GM19035 (cell line): ENCODE data around the gene YTHDF2.

Experiments
- ATAC-seq: cut with Tn5 transposase; IDR thresholded peaks from one replicate; pipeline ENCODE4 v1.9.1; 2021; ENCODE audit not compliant: unreplicated experiment

The YTHDF2 gene

GRCh38 chr1:28796352-28797211 is 59.8 kb downstream of the YTHDF2 start:
- ATAC-seq: no peak

DNA sequence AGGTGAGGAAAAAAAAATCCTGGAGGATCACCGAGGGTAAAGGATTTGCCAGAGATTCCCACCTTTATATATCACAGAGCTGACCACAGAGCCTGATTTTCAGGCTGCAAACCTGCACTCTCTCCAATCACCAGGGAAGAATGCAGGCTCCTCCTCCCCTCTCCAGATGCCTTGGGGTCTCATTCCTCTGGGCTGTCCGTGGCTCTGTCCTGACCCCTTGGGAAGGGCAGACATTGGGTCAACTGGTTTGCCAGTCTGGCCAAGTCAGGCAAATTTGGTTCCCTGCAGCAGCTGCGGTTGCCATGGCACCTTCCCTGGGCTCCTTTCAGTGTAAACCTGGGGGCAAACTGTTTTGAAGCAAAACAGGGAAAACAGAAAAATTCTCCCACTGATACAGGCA is 63.6 kb downstream of the YTHDF2 start:
- ATAC-seq: no peak

DNA sequence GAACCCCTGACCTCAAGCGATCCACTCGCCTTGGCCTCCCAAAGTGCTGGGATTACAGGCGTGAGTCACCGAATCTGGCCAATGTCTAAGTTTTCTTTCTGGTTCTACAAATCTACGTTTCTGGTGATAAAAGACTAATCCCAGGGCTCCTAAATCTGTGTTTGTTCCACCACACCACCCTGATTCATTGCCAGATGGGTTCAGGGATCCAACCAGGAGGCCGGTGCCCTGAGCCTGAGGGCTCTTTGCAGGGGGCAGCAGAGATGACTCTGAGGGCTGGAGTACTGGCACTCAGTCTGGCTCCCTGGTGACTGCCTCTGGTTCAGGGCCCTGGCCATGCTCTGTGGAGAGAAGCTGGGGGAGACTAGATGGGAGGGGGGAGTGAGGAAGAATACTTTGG is 64.7 kb downstream of the YTHDF2 start:
- no peak for ATAC-seq

DNA sequence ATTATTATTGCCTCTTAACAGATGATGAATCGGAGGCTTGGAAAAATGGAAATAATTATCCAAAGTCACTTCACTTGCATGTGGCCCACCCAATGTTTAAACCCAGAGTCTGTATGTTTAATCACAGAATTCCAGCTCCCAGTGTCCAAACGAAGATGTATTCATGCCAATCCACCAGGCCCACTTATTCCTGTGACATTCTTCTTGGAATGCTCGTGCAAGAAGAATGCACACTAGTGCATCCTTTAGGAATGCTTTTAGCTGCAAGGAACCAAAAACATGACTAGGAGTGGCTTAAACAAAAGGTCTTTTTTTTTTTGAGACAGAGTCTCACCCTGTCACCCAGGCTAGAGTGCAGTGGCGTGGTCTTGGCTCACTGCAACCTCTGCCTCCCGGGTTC is 66.3 kb downstream of the YTHDF2 start:
- no peak for ATAC-seq

GRCh38 chr1:28803662-28804061 is 66.9 kb downstream of the YTHDF2 start:
- ATAC-seq: no peak

- ATAC-seq: no peak
Observed at GRCh38 chr1:28804071-28804470, 67.3 kb downstream of the YTHDF2 start.

DNA sequence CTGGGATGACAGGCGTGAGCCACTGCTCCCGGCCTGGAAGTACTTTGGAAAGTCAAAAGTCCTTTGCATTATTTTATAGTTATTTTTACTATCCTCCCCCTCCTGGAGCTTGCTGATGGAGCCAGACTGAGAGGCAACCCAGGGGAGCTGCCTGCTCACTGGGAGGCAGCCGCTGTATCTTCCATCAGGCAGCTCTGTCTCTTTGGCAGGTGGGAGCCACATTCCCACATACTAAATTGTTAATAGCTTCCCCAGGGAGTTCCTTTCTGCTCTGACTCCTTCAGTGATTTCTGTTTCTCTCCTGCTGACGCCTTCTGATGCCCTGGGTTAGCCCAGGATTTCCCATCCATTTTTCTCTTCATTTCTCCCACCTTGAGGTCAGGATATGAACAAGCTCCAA is 70.3 kb downstream of the YTHDF2 start:
- ATAC-seq: no peak

DNA sequence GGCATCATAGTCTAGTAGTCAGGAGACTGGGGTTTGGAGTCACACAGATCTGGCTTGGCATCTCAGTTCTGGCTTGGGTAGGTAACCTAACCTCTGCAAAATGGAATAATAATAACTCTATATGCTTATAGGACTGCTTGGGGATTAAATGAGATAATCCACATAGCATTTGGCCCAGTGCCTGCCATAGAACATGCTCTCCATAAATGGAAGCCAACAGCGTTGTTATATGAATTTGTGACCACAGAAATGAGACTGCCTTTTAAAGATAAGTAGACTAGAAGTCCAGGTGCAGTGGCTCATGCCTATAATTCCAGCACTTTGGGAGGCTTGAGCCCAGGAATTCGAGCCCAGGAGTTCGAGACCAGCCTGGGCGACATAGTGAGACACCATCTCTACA is 71.2 kb downstream of the YTHDF2 start:
- no peak for ATAC-seq

- no peak for ATAC-seq
Observed at GRCh38 chr1:28811369-28811765, 74.6 kb downstream of the YTHDF2 start.

DNA sequence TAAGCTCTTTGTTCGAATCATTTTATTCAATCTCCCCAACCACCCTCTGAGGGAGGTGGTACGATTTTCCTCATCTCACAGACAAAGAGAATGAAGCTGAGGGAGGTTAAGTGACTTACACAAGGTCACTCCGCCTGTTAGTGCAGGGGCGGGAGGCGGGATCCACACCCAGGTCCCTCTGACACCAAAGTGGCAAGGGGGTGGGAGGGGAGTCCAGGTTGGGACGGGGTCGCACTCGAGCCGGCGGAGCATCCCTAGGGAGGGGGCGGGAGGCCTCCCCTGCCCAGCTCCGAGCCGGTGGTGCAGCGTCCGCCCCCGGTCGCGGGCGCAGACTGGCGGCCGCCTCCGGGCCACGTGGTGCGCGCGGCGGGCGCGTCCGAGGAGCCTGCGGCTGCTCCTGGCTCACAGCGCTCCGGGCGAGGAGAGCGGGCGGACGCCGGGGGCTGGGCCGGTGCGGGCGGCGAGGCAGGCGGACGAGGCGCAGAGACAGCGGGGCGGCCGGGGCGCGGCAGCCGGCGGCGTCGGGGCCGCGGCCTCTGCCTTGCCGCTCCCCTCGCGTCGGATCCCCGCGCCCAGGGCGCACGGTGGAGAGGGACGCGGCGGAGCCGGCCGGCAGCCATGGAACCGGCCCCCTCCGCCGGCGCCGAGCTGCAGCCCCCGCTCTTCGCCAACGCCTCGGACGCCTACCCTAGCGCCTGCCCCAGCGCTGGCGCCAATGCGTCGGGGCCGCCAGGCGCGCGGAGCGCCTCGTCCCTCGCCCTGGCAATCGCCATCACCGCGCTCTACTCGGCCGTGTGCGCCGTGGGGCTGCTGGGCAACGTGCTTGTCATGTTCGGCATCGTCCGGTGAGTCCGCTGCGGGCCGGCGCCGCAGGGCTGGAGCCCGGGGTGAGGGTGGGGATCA is 75.3 kb downstream of the YTHDF2 start, which contains the start of gene OPRD1:
TSS of gene OPRD1 (plus strand) at position 405 of the 903 bp plus-strand sequence. CDS start at position 619, 214 bp downstream.
- ATAC-seq: no peak

- no peak for ATAC-seq
Observed at GRCh38 chr1:28812669-28813468, 76.1 kb downstream of the YTHDF2 start.

- ATAC-seq: no peak
Observed at GRCh38 chr1:28813931-28814465, 77.3 kb downstream of the YTHDF2 start.

- ATAC-seq: no peak
Observed at GRCh38 chr1:28815533-28816185, 78.9 kb downstream of the YTHDF2 start.

DNA sequence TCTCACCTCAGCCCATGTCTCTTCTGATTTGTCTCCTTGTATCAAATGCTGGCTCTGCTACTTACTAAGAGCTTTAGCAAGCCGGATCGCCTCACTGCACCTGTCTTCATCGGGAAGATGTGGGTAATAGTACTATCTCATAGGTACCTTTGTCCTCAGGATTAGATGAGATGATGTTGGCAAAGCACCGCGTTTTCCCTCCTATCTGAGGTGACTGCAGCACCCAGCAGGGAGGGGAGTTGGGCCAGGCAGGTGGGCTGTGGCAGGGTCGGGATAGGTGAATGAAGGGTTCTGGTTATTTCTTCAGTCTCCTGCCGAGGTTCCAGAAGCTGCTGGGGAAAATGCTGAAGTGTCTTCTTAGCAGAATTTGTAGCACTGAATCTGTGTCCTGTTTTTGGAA is 80.4 kb downstream of the YTHDF2 start:
- no peak for ATAC-seq

- ATAC-seq: no peak
Observed at GRCh38 chr1:28819020-28819419, 82.3 kb downstream of the YTHDF2 start.
